ENCODE results near the gene ZNF526. TPM values are rescaled to one million over a fixed set of nuclear protein-coding genes. Genes with fewer than 3 reads are reported as not detected.

The ZNF526 gene
- total and polyA plus RNA-seq, 3 donors from 2014 or later = 10.1 to 12.2 (median 10.1) TPM

DNA sequence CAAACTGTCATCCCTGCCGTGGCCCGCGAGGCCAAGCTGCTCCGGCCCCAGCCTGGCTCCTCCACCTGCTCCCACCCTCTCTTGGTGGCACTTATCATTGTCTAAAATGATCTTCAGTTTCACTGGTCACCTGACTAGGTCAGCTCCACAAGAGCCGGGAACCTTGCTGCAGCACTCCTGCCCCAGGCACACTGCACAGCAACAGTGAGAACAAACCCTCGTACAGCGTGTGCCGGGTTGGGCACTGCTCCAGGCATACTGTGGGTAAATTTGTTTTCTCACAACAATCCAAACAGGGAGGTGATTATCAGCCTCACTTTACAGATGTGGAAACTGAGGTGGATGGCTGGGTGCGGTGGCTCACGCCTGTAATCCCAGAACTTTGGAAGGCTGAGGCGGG, 11.5 kb upstream of the ZNF526 start:
- Histone ChIP-seq H3K4me3 (no peak overlapping the region), H3K36me3 (ENCODE audit: low read depth, missing control alignments) (no peaks in the 10 kb centered on the region), H3K27ac (no peak overlapping the region), H3K9me3 (no peaks in the 10 kb centered on the region), H3K4me1 (no peaks in the 10 kb centered on the region), H3K27me3 (no peaks in the 10 kb centered on the region)
- 85 to 94% methylated on average over 9 to 11 of the region's 11 CpGs for WGBS, 2 donors
- no peak for DNase-seq
- intact Hi-C loops (cut with DNase I; ENCODE audit: low total_unique reads) = no loop called here
- TF ChIP-seq, protein P1, sequence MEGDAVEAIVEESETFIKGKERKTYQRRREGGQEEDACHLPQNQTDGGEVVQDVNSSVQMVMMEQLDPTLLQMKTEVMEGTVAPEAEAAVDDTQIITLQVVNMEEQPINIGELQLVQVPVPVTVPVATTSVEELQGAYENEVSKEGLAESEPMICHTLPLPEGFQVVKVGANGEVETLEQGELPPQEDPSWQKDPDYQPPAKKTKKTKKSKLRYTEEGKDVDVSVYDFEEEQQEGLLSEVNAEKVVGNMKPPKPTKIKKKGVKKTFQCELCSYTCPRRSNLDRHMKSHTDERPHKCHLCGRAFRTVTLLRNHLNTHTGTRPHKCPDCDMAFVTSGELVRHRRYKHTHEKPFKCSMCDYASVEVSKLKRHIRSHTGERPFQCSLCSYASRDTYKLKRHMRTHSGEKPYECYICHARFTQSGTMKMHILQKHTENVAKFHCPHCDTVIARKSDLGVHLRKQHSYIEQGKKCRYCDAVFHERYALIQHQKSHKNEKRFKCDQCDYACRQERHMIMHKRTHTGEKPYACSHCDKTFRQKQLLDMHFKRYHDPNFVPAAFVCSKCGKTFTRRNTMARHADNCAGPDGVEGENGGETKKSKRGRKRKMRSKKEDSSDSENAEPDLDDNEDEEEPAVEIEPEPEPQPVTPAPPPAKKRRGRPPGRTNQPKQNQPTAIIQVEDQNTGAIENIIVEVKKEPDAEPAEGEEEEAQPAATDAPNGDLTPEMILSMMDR (IDR thresholded peaks at IDR 0.05) = no peak
- no peak for TF ChIP-seq POLR2A (IDR thresholded peaks at IDR 0.05)

DNA sequence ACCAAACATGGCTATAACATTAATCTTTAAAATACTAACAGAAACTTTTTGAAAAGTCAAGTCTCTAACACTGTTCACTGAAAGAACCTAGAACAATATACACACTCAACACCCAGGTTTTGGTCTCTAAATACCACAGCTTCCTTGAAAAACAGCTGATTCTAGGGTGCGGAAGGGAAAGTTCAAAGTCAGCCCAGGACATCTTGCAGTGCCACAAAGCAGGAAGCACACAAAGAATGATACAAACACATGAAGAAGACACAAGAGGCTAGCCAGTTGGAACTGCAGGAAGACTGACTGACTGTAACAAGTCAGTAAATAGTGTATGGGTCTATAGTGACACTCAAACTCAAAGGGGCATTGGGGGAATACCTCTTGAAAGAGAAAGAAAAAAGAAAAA, 7.2 kb upstream of the ZNF526 start:
- Histone ChIP-seq H3K9me3 (no peaks in the 10 kb centered on the region), H3K27ac (no peak overlapping the region), H3K36me3 (ENCODE audit: low read depth, missing control alignments) (no peaks in the 10 kb centered on the region), H3K4me1 (peaks cover 10% of the 10 kb centered on the region), H3K27me3 (no peaks in the 10 kb centered on the region), H3K4me3 (no peak overlapping the region)
- 73 to 83% methylated on average over 1 of the region's 1 CpG for WGBS, 2 donors
- intact Hi-C loops (cut with DNase I; ENCODE audit: low total_unique reads) = no loop called here
- no peak for DNase-seq
- no peak for TF ChIP-seq POLR2A (IDR thresholded peaks at IDR 0.05)
- TF ChIP-seq, protein P1 (IDR thresholded peaks at IDR 0.05) = no peak

DNA sequence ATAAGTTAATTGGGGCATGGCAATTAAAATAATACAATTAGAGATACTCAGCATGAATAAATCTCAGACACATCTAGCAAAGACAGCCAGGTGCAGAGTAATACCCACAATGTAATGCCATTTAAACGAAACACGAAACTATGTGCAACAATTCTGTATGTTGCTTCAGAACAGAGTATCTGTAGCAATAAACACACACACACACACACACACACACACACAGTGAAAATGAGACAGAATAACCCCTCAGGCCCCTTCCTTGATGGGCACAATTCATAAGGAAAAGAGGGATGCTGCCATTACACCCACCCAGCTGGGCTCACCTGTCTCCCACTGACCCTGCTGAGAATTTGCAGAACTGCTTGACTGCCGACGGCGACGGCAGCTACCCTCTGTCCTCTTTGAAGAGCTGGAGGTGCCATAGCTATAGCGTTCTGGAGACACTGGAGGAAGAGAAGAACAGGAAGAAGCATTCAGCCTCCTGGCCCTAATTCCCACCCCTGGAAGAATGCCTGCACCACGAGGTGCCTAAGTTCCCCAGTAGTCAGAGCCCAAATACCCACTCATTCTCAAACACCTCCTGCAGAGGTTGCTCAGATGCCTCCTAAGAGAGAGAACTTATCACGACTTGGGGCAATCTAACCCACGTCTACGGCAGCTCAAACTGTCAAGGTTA, 5.2 kb upstream of the ZNF526 start:
- Histone ChIP-seq H3K27me3 (no peaks in the 10 kb centered on the region), H3K36me3 (ENCODE audit: low read depth, missing control alignments) (no peaks in the 10 kb centered on the region), H3K4me1 (peaks cover 20% of the 10 kb centered on the region), H3K27ac (no peak overlapping the region), H3K9me3 (no peaks in the 10 kb centered on the region), H3K4me3 (no peak overlapping the region)
- intact Hi-C loops (cut with DNase I; ENCODE audit: low total_unique reads) = no loop called here
- DNase-seq = no peak
- TF ChIP-seq POLR2A (IDR thresholded peaks at IDR 0.05) = no peak
- TF ChIP-seq, protein P1 (IDR thresholded peaks at IDR 0.05) = no peak
- WGBS, 2 donors = 62 to 79% methylated on average over 6 to 11 of the region's 11 CpGs

DNA sequence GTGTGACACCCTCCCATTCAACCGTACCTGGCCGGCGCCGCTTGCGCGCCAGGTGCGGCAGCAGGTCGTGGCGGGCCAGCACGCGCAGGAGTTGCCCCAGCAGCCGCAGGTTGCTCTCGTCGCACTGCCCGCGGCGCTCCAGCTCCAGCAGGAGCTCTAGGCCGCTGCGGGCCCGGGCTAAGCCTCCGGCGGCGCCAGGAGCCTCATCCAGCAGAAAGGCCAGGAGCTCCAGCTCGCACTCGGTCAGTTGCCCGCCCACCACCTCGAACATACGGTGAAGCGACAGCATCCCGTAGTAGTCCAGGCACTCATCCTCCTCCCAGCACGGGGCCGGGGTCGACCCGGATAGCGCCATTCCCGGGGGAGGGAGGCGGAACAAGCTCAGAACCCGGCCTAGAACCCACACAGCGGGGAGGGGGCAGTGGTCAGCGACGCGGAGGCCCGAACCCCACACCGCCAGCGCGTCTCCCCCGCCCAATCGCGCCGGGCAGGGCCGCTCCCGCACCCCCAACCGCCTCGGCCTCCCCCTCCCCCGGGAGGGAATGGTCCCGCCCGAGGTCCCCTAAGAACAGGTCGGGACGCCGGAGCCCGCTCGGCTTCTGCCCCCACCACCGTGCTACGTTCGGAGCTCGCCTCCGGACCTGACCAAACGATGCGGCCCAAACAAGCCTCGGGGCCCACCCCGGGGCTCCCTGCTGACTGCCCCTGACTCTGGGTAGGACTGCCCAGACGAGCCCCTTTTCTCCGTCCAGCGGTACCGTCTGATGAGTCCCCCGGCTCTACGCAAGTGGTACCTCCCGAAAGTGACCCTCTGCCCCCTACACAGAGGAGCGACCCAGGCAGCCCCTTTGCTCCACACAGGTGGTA, 3.2 kb upstream of the ZNF526 start:
- Histone ChIP-seq H3K27ac (peak overlapping the region; percentile 90 to 97), H3K4me3 (peak overlapping the region; percentile 74 to 92), H3K4me1 (peaks cover 31% of the 10 kb centered on the region), H3K36me3 (ENCODE audit: low read depth, missing control alignments) (no peaks in the 10 kb centered on the region), H3K9me3 (no peaks in the 10 kb centered on the region), H3K27me3 (no peaks in the 10 kb centered on the region)
- TF ChIP-seq, protein P1 (IDR thresholded peaks at IDR 0.05) = no peak
- no peak for TF ChIP-seq POLR2A (IDR thresholded peaks at IDR 0.05)
- peak; percentile 56 for DNase-seq
- intact Hi-C loops (cut with DNase I; ENCODE audit: low total_unique reads) = no loop called here
- WGBS, 2 donors = 1 to 2% methylated on average over 20 to 68 of the region's 79 CpGs
